GM12878 (cell line): Measurements from ENCODE around the gene HS3ST3A1. TPM values are rescaled to one million over a fixed set of nuclear protein-coding genes. Genes with fewer than 3 reads are reported as not detected.
"Not testable (repeated sequence)": the region's sequence is repeated elsewhere in the genome, so short reads cannot be mapped to it uniquely, and the experiment has no call there.

Source experiments
- ATAC-seq: fragments of 200-7000 bp; cut with Tn5 transposase; 3 replicates; pipeline ENCODE4 v1.9.1; 2020; ENCODE audit warnings: mild to moderate bottlenecking, moderate library complexity
- BruUV-seq: library from RNA; stranded (reverse); fragments of 400-500 nt; replicated peaks from 2 replicates; lab custom pipeline; 2021; lab: Mats Ljungman, UMichigan
- CTCF ChIA-PET: fragments of 300-600 bp; sonication (Branson Sonifier 250); formaldehyde crosslinking; extraction: SDS; loops from one replicate; lab custom pipeline; 2021; ENCODE audit warnings: inconsistent platforms; lab: Yijun Ruan, JAX
- POLR2A ChIA-PET: fragments of 350-600 bp; formaldehyde crosslinking; extraction: SDS; loops from one replicate; lab custom pipeline; 2021; ENCODE audit warnings: inconsistent platforms; lab: Charles Lee
- RAD21 ChIA-PET: fragments of 300-600 bp; sonication (Branson Sonifier 250); formaldehyde crosslinking; loops from one replicate; lab custom pipeline; 2023; ENCODE audit warnings: antibody characterized with exemption; ENCODE audit not compliant: unreplicated experiment; lab: Charles Lee
- SMC1A ChIA-PET: fragments of 300-600 bp; sonication (Branson Sonifier 250); formaldehyde crosslinking; loops from one replicate; lab custom pipeline; 2023; ENCODE audit not compliant: unreplicated experiment, uncharacterized antibody; lab: Charles Lee
- DNase-seq: peaks from one replicate; pipeline ENCODE4 v3.0.0-alpha.2; 2011; ENCODE audit warnings: low read depth, low spot score
- FAIRE-seq: peaks from 3 replicates; lab custom pipeline; 2011; peaks lifted over from hg19 to GRCh38; lab: Jason Lieb, UNC
- H2AFZ ChIP-seq: 2 replicates; pipeline ENCODE4 v1.6.0; 2011; ENCODE audit warnings: low read depth, low read length, control low read depth; ENCODE audit not compliant: control insufficient read depth
- H3K27ac ChIP-seq: 2 replicates; pipeline ENCODE4 v1.5.1; 2011; ENCODE audit warnings: control low read depth; ENCODE audit not compliant: control insufficient read depth, insufficient read depth
- H3K27me3 ChIP-seq, 2 experiments: replicated peaks in 1 of 2; 2 replicates each; pipeline versions ENCODE4 v1.6.0 to v1.6.1; 2011; ENCODE audit warnings: low read length in 1 of 2; ENCODE audit not compliant: control insufficient read depth in 2 of 2, insufficient read depth in 2 of 2
- H3K36me3 ChIP-seq, 2 experiments: 2 replicates each; pipeline ENCODE4 v1.5.1; 2011; ENCODE audit warnings: low read length in 1 of 2; ENCODE audit not compliant: control insufficient read depth in 2 of 2, insufficient read depth in 2 of 2
- H3K4me1 ChIP-seq: 2 replicates; pipeline ENCODE4 v1.6.1; 2011; ENCODE audit warnings: mild to moderate bottlenecking, low read length, moderate library complexity, mixed read lengths; ENCODE audit not compliant: control insufficient read depth, insufficient read depth
- H3K4me2 ChIP-seq: 2 replicates; pipeline ENCODE4 v1.6.0; 2011; ENCODE audit warnings: control low read depth; ENCODE audit not compliant: control insufficient read depth, insufficient read depth
- H3K4me3 ChIP-seq: fragments of 200-600 bp; sonication (generic); 2 replicates; pipeline ENCODE4 v1.5.1; 2016
- H3K79me2 ChIP-seq: 2 replicates; pipeline ENCODE4 v1.6.0; 2011; ENCODE audit warnings: low read length; ENCODE audit not compliant: control insufficient read depth, insufficient read depth
- H3K9ac ChIP-seq: 2 replicates; pipeline ENCODE4 v1.8.0; 2011; ENCODE audit warnings: low read length, control low read depth, mixed read lengths; ENCODE audit not compliant: control insufficient read depth, insufficient read depth
- H3K9me3 ChIP-seq: replicated peaks from 3 replicates; pipeline ENCODE4 v1.5.1; 2011; ENCODE audit warnings: mild to moderate bottlenecking, low read length; ENCODE audit not compliant: control insufficient read depth, insufficient read depth
- H4K20me1 ChIP-seq: 2 replicates; pipeline ENCODE4 v1.6.0; 2011; ENCODE audit not compliant: control insufficient read depth, insufficient read depth
- BCLAF1 ChIP-seq: fragments of 450-650 bp; IDR thresholded peaks from 2 replicates; pipeline ENCODE4 v1.6.1; 2017; ENCODE audit warnings: antibody characterized with exemption, mild to moderate bottlenecking, moderate library complexity
- CBFB ChIP-seq: IDR thresholded peaks from 2 replicates; pipeline ENCODE4 v1.6.1; 2016; ENCODE audit warnings: antibody characterized with exemption, low read depth
- CBX5 ChIP-seq: sonication (generic); IDR thresholded peaks from 2 replicates; pipeline ENCODE4 v1.6.1; 2016; ENCODE audit warnings: low read depth, moderate library complexity, mild to moderate bottlenecking, inconsistent platforms
- CEBPZ ChIP-seq: fragments of 150-350 bp; IDR thresholded peaks from 2 replicates; pipeline ENCODE4 v1.6.1; 2016; ENCODE audit warnings: low read depth, low read length
- CHD2 ChIP-seq: IDR thresholded peaks from 2 replicates; pipeline ENCODE4 v1.6.1; 2011; ENCODE audit warnings: low read depth, low read length, improper control_type of control experiment, borderline replicate concordance
- HCFC1 ChIP-seq: fragments of 150-350 bp; IDR thresholded peaks from 2 replicates; pipeline ENCODE4 v1.6.1; 2014; ENCODE audit warnings: low read length
- MYC ChIP-seq: IDR thresholded peaks from 2 replicates; pipeline ENCODE4 v1.6.1; 2011; ENCODE audit warnings: mild to moderate bottlenecking, low read length, moderate library complexity, inconsistent platforms; ENCODE audit not compliant: insufficient read depth, insufficient replicate concordance, insufficient read length, severe bottlenecking
- NBN ChIP-seq: fragments of 450-650 bp; IDR thresholded peaks from 2 replicates; pipeline ENCODE4 v1.6.1; 2016
- PBX3 ChIP-seq: IDR thresholded peaks from 2 replicates; pipeline ENCODE4 v1.6.1; 2011; ENCODE audit warnings: mild to moderate bottlenecking, low read depth, low read length, moderate library complexity; ENCODE audit not compliant: insufficient replicate concordance
- SIN3A ChIP-seq: IDR thresholded peaks from 2 replicates; pipeline ENCODE4 v1.6.1; 2012; ENCODE audit warnings: low read depth, low read length, improper control_type of control experiment
- ZNF687 ChIP-seq: fragments of 450-650 bp; IDR thresholded peaks from 2 replicates; pipeline ENCODE4 v1.6.1; 2017; ENCODE audit warnings: mild to moderate bottlenecking, moderate library complexity
- WGBS: methylation state at CpG from one replicate; pipeline ENCODE4 v1.1.6; 2016; ENCODE audit warnings: low lambda C conversion rate; ENCODE audit not compliant: insufficient replicate concordance, insufficient coverage; ENCODE audit errors: missing lambda C conversion rate; 5-methylcytosine and 5-hydroxymethylcytosine counted together
- in situ Hi-C: fragments of 300-500 bp; cut with MboI; formaldehyde crosslinking; loops from 9 replicates; pipeline ENCODE4 v1.14.3; 2018; ENCODE audit warnings: mixed read lengths
- intact Hi-C: fragments of 100-400 bp; cut with micrococcal nuclease; formaldehyde crosslinking; loops from one replicate; pipeline ENCODE4 v1.14.2; 2022; ENCODE audit not compliant: unreplicated experiment
- polyA plus RNA-seq, 11 experiments: library from polyadenylated mRNA; depleted of rRNA in 4 of 11; unstranded in 6 of 11; stranded (reverse) in 5 of 11; fragments of >200 nt; fragmentation: Nextera tagmentation in 4 of 11; fragmentation: Illumina TruSeq in 1 of 11; extraction: Ambion mirVana in 4 of 11; extraction: Trizol in 1 of 11; gene quantifications; 1 replicate in 1 of 11; 2 replicates in 10 of 11; pipeline versions ENCODE4 v1.2.1 to v1.2.3, GENCODE V29; 2011 to 2016; ENCODE audit warnings: inconsistent platforms in 2 of 11, missing spikeins in 2 of 11, low read depth in 1 of 11
- total RNA-seq, 4 experiments: library from RNA; depleted of rRNA in 3 of 4; stranded (reverse); fragments of >200 nt in 3 of 4; fragmentation: Illumina TruSeq in 1 of 4; extraction: Trizol in 1 of 4; gene quantifications; 2 replicates each; pipeline versions ENCODE4 v1.2.1 to v1.2.3, GENCODE V29; 2013 to 2021

HS3ST3A1 gene
- total and polyA plus RNA-seq, 10 of the 15 experiments (the other 5 are each of a cell fraction or from before 2014, with no cell fraction given), result 0.24 to 0.26 TPM; not detected in 8

GRCh38 chr17:13550291-13550690 lies 51.4 kb downstream of the HS3ST3A1 start (continued):
- no peak for TF ChIP-seq SIN3A
- no peak for TF ChIP-seq HCFC1
- TF ChIP-seq PBX3, result no peak
- no peak for TF ChIP-seq CEBPZ
- no peak for TF ChIP-seq CHD2
- no peak for TF ChIP-seq ZNF687
- TF ChIP-seq CBX5, result no peak
- no peak for TF ChIP-seq BCLAF1
- no peak for TF ChIP-seq CBFB
- no peak for TF ChIP-seq MYC
- TF ChIP-seq NBN, result no peak

GRCh38 chr17:13548576-13548975 lies 53.2 kb downstream of the HS3ST3A1 start:
- H3K4me1 ChIP-seq, H3K27ac ChIP-seq, BruUV-seq, H3K27me3 ChIP-seq, RAD21 ChIA-PET, ATAC-seq, H3K36me3 ChIP-seq, H2AFZ ChIP-seq, H3K9me3 ChIP-seq, H3K9ac ChIP-seq, H3K4me2 ChIP-seq, DNase-seq, H3K79me2 ChIP-seq, H3K4me3 ChIP-seq, H4K20me1 ChIP-seq, intact Hi-C loops, FAIRE-seq, in situ Hi-C loops, POLR2A ChIA-PET: not testable (repeated sequence)
- ChIA-PET SMC1A (interaction anchor here (1.3 kb wide), 1 partner anchor 14 kb away, joined by 4 read pairs; no protein-coding TSS in a partner anchor), CTCF (interaction anchor here (0.7 to 1.2 kb wide), 2 partner anchors 211 to 224 kb away, joined by 3 read pairs; no protein-coding TSS in a partner anchor)
- WGBS, result 19% methylated on average over 6 of the region's 6 CpGs
